ENCODE data around the gene RFC4.

RFC4 gene

DNA sequence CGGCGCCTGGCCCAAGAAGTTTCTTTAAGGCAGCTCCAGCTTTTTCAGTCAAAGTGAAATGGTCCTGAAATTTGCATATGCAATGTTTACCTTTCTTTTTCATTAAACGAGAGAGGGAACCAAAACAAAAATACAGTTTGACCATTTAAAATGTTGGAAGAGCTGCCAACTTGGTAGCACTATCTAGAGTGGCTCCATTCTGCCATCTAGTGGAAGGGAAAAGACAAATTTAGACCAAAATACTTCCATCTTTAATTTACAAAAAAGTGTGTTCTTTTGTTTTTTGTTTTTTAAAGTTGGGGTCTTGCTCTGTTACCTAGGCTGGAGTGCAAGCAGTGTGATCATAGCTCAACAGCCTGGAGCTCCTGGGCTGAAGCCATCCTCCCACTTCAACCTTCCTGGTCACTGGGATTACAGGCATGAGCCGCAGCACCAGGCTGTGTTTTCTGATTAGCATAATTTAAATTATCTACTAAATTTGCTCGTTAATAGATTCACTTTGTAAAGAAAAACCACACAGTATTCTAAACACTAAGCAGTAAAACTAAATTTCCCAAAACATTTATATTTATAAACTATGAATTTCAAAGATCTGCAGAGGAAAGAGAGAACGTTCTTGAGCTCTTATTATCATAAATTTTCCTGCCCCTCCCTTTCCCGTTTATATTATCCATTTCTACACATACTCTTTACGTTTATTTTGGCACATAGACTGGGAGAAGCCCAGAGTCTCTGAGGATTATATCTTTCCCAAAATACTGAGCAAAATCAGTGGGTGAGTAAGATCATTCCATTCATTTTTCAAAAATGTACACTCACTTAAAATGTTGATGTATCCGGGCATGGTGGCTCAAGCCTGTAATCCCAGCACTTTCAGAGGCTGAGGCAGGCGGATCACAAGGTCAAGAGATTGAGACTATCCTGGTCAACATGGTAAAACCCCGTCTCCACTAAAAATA, 15.4 kb upstream of the RFC4 start (continued):
- no peak for TF ChIP-seq ZNF138 (tag by site-specific recombination; IDR thresholded peaks at IDR 0.05; ENCODE audit: borderline replicate concordance)

DNA sequence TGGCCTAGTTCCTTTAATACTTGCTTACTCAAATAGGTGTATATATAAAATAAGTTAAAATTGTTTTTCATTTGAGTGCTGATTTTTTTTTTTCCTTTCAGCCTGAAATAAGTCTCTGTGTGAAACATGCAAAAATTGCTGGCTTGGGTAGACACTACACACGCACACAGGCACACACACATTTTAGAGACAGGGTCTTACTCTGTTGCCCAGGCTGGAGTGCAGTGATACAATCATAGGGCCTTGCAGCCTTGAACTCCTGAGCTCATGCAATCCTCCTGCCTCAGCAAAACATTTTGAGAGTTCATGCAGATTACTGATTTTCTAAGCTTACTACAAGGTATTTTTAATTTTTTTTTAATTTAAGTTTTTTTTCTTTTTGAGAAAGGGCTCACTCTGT, 12.7 kb upstream of the RFC4 start:
- no peaks in the 10 kb centered on the region for H3K9me3 ChIP-seq (ENCODE audit: control insufficient read depth, insufficient read depth, low read depth, low read length)
- no peak overlapping the region for H3K27ac ChIP-seq (ENCODE audit: extremely low read depth, low read depth, low read length)
- H3K4me3 ChIP-seq (ENCODE audit: low read depth, low read length): no peak overlapping the region
- POLR2A ChIA-PET: interaction anchor here (1.6 kb wide), 1 partner anchor 9 kb away, joined by 4 read pairs; no protein-coding TSS in a partner anchor
- H3K36me3 ChIP-seq (ENCODE audit: control insufficient read depth in 2 of 2, insufficient read depth in 1 of 2, low read length in 2 of 2): no peaks in the 10 kb centered on the region
- H3K4me1 ChIP-seq (ENCODE audit: control insufficient read depth, insufficient read depth, low read length): no peaks in the 10 kb centered on the region
- TF ChIP-seq ZNF341 (tag by site-specific recombination; IDR thresholded peaks at IDR 0.05; ENCODE audit: low read depth) (no peak), ZNF423 (tag by site-specific recombination; IDR thresholded peaks at IDR 0.05) (no peak), ZFHX2 (tag by site-specific recombination; conservative IDR thresholded peaks at IDR 0.05) (no peak), ZIC2 (tag by site-specific recombination; IDR thresholded peaks at IDR 0.05) (no peak), ZNF311 (tag by site-specific recombination; IDR thresholded peaks at IDR 0.05; ENCODE audit: borderline replicate concordance) (no peak), ZNF792 (tag by site-specific recombination; IDR thresholded peaks at IDR 0.05) (no peak), TCF7L2 (IDR thresholded peaks at IDR 0.05; ENCODE audit: borderline replicate concordance, low read depth, low read length) (no peak), ZNF112 (tag by site-specific recombination; IDR thresholded peaks at IDR 0.05) (no peak)
- TF ChIP-seq, protein P1, sequence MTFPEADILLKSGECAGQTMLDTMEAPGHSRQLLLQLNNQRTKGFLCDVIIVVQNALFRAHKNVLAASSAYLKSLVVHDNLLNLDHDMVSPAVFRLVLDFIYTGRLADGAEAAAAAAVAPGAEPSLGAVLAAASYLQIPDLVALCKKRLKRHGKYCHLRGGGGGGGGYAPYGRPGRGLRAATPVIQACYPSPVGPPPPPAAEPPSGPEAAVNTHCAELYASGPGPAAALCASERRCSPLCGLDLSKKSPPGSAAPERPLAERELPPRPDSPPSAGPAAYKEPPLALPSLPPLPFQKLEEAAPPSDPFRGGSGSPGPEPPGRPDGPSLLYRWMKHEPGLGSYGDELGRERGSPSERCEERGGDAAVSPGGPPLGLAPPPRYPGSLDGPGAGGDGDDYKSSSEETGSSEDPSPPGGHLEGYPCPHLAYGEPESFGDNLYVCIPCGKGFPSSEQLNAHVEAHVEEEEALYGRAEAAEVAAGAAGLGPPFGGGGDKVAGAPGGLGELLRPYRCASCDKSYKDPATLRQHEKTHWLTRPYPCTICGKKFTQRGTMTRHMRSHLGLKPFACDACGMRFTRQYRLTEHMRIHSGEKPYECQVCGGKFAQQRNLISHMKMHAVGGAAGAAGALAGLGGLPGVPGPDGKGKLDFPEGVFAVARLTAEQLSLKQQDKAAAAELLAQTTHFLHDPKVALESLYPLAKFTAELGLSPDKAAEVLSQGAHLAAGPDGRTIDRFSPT (tag by site-specific recombination; IDR thresholded peaks at IDR 0.05): no peak
- CTCF ChIA-PET: interaction anchor here (1.2 to 1.8 kb wide), 3 partner anchors 16 to 204 kb away, joined by 5 to 11 read pairs (median 8); no protein-coding TSS in a partner anchor

DNA sequence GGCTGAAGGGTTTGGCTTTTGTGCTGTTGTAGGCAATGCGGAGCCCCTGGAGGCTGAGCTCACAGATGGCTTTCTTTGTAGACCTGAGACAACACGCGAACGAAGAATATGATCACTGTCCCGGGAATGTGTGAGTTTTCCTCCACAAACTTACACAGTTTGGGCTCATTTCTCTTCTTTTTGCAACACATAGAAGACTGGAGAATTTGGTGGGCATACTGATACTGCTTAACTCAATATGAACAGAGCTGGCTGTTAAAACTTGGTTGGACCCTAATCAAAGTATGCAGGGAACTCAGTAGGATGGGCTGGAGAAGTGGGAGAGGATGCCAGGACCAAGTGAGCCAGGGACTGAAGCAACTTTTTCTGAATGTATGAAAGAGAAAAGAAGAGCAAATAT, 12.2 kb upstream of the RFC4 start:
- Histone ChIP-seq H3K4me3 (ENCODE audit: low read depth, low read length) (no peak overlapping the region), H3K4me1 (ENCODE audit: control insufficient read depth, insufficient read depth, low read length) (no peaks in the 10 kb centered on the region), H3K9me3 (ENCODE audit: control insufficient read depth, insufficient read depth, low read depth, low read length) (no peaks in the 10 kb centered on the region), H3K27ac (ENCODE audit: extremely low read depth, low read depth, low read length) (no peak overlapping the region), H3K36me3 (ENCODE audit: control insufficient read depth in 2 of 2, insufficient read depth in 1 of 2, low read length in 2 of 2) (no peaks in the 10 kb centered on the region)
- CTCF ChIA-PET: interaction anchor here (0.8 kb wide), 1 partner anchor 10 kb away, joined by 4 read pairs; no protein-coding TSS in a partner anchor
- POLR2A ChIA-PET: interaction anchor here (1.6 kb wide), 1 partner anchor 9 kb away, joined by 4 read pairs; no protein-coding TSS in a partner anchor
- TF ChIP-seq ZNF791 (tag by site-specific recombination; IDR thresholded peaks at IDR 0.05): no peak
- TF ChIP-seq ZNF777 (tag by site-specific recombination; IDR thresholded peaks at IDR 0.05; ENCODE audit: borderline replicate concordance): no peak
- TF ChIP-seq, protein P2, sequence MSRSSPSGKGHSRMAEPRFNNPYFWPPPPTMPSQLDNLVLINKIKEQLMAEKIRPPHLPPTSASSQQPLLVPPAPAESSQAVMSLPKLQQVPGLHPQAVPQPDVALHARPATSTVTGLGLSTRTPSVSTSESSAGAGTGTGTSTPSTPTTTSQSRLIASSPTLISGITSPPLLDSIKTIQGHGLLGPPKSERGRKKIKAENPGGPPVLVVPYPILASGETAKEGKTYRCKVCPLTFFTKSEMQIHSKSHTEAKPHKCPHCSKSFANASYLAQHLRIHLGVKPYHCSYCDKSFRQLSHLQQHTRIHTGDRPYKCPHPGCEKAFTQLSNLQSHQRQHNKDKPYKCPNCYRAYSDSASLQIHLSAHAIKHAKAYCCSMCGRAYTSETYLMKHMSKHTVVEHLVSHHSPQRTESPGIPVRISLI (tag by site-specific recombination; IDR thresholded peaks at IDR 0.05): no peak
- TF ChIP-seq ZNF10 (tag by site-specific recombination; IDR thresholded peaks at IDR 0.05): no peak
- no peak for TF ChIP-seq ZNF140 (tag by site-specific recombination; IDR thresholded peaks at IDR 0.05)
- no peak for TF ChIP-seq ZNF654 (tag by site-specific recombination; IDR thresholded peaks at IDR 0.05; ENCODE audit: low read depth)
- TF ChIP-seq ZFP41 (tag by site-specific recombination; IDR thresholded peaks at IDR 0.05; ENCODE audit: borderline replicate concordance): no peak
- TF ChIP-seq GLIS1 (tag by site-specific recombination; IDR thresholded peaks at IDR 0.05): no peak
- TF ChIP-seq, protein P3, sequence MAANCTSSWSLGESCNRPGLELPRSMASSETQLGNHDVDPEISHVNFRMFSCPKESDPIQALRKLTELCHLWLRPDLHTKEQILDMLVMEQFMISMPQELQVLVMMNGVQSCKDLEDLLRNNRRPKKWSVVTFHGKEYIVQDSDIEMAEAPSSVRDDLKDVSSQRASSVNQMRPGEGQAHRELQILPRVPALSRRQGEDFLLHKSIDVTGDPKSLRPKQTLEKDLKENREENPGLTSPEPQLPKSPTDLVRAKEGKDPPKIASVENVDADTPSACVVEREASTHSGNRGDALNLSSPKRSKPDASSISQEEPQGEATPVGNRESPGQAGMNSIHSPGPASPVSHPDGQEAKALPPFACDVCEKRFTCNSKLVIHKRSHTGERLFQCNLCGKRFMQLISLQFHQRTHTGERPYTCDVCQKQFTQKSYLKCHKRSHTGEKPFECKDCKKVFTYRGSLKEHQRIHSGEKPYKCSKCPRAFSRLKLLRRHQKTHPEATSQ (tag by site-specific recombination; IDR thresholded peaks at IDR 0.05): no peak
- no peak for TF ChIP-seq WT1 (tag by site-specific recombination; IDR thresholded peaks at IDR 0.05)
- TF ChIP-seq ZNF48 (tag by site-specific recombination; IDR thresholded peaks at IDR 0.05): no peak
- no peak for TF ChIP-seq SP7 (tag by site-specific recombination; IDR thresholded peaks at IDR 0.05)
- no peak for TF ChIP-seq ZNF610 (tag by site-specific recombination; IDR thresholded peaks at IDR 0.05; ENCODE audit: borderline replicate concordance)
- no peak for TF ChIP-seq ZNF223 (tag by site-specific recombination; IDR thresholded peaks at IDR 0.05)

Data from HEK293 (cell line).